ENCODE measurements around the gene APOM.

DNA sequence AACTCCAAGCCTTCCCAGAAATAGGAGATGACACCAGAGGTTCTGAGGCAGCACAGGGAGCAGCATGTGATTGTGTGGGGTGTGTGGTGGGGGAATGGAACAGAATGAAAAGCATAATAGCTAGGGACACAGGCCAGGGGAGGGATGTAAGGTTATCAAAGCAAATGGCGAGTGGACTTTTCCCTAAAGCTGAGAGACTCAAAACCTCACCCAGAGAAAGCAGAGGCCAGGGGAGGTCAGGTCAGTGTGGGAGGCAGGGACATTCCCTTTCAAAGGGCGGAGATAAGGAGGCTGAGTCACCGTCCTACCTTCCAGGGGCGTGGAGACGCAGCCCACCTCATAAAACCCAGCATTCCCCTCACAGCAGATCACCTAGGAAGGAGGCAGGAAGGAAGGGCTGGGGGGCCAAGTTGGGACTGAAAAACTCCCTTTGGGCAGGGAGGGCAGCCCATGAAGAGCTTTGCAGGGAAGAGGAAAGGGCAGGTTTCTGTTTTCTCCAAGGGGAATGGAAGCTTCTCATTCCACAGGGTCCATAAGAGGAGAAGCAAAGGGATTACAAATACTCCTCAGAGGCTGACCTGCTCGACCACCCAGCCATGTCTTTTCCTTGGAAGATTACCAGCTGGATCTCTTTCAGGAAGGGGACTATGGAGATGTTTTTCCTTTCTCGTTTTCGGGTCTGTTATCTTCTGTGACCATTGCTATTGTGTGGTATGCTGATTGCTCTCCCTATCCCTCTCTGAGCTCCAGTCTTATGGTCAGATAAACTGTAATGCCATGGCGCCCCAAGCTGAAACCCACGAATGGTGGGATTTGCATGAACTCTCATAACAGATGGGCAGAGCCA is 34.8 kb downstream of the APOM start:
- TF ChIP-seq, protein P1, sequence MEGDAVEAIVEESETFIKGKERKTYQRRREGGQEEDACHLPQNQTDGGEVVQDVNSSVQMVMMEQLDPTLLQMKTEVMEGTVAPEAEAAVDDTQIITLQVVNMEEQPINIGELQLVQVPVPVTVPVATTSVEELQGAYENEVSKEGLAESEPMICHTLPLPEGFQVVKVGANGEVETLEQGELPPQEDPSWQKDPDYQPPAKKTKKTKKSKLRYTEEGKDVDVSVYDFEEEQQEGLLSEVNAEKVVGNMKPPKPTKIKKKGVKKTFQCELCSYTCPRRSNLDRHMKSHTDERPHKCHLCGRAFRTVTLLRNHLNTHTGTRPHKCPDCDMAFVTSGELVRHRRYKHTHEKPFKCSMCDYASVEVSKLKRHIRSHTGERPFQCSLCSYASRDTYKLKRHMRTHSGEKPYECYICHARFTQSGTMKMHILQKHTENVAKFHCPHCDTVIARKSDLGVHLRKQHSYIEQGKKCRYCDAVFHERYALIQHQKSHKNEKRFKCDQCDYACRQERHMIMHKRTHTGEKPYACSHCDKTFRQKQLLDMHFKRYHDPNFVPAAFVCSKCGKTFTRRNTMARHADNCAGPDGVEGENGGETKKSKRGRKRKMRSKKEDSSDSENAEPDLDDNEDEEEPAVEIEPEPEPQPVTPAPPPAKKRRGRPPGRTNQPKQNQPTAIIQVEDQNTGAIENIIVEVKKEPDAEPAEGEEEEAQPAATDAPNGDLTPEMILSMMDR (conservative IDR thresholded peaks at IDR 0.05; ENCODE audit: low read depth, low read length): no peak
- no peak for TF ChIP-seq EZH2 (IDR thresholded peaks at IDR 0.05; ENCODE audit: borderline replicate concordance, low read depth, low read length, poor library complexity, severe bottlenecking)

All from A673 (cell line).